KMS-11 (cell line): ENCODE measurements around the gene RPA4.

ENCODE experiments used
- H2AFZ ChIP-seq: fragments of 200-600 bp; sonication (generic); 2 replicates; pipeline ENCODE4 v1.6.1; 2016; ENCODE audit warnings: antibody characterized with exemption, mixed run types, low read depth
- H3K27ac ChIP-seq: fragments of 200-600 bp; sonication (generic); 2 replicates; pipeline ENCODE4 v1.6.1; 2016; ENCODE audit warnings: mild to moderate bottlenecking, mixed run types
- H3K27me3 ChIP-seq: fragments of 200-600 bp; sonication (generic); 2 replicates; pipeline ENCODE4 v1.6.1; 2017; ENCODE audit warnings: mild to moderate bottlenecking, low read depth, mixed run types, moderate library complexity; ENCODE audit not compliant: insufficient read depth
- H3K36me3 ChIP-seq: fragments of 200-600 bp; sonication (generic); 2 replicates; pipeline ENCODE4 v1.6.1; 2017; ENCODE audit warnings: mild to moderate bottlenecking, mixed run types; ENCODE audit not compliant: insufficient read depth
- H3K4me1 ChIP-seq: fragments of 200-600 bp; sonication (generic); 2 replicates; pipeline ENCODE4 v1.6.1; 2016; ENCODE audit warnings: mild to moderate bottlenecking, low read depth, mixed run types; ENCODE audit not compliant: poor library complexity, severe bottlenecking
- H3K4me2 ChIP-seq: fragments of 200-600 bp; sonication (generic); 2 replicates; pipeline ENCODE4 v1.7.0; 2016; ENCODE audit warnings: mild to moderate bottlenecking, mixed run types
- H3K4me3 ChIP-seq: fragments of 200-600 bp; sonication (generic); IDR thresholded peaks from 2 replicates; pipeline ENCODE4 v1.6.1; 2017; ENCODE audit warnings: low read depth, low read length, mixed read lengths; ENCODE audit not compliant: insufficient read depth
- H3K79me2 ChIP-seq: fragments of 200-600 bp; sonication (generic); 2 replicates; pipeline ENCODE4 v1.6.1; 2016; ENCODE audit warnings: low read depth, mixed run types; ENCODE audit not compliant: insufficient read depth
- H3K9ac ChIP-seq: fragments of 200-600 bp; sonication (generic); 2 replicates; pipeline ENCODE4 v1.6.1; 2016; ENCODE audit warnings: mild to moderate bottlenecking, mixed run types
- H4K20me1 ChIP-seq: fragments of 200-600 bp; sonication (generic); 2 replicates; pipeline ENCODE4 v1.6.1; 2016; ENCODE audit warnings: mild to moderate bottlenecking, mixed run types; ENCODE audit not compliant: insufficient read depth
- TF ChIP-seq, protein P1 (sequence below): fragments of 200-600 bp; sonication (generic); conservative IDR thresholded peaks from 2 replicates; pipeline ENCODE4 v1.6.1; 2017; ENCODE audit warnings: low read depth, mild to moderate bottlenecking, antibody characterized with exemption, low read length, moderate library complexity, mixed read lengths

The RPA4 gene, protein sequence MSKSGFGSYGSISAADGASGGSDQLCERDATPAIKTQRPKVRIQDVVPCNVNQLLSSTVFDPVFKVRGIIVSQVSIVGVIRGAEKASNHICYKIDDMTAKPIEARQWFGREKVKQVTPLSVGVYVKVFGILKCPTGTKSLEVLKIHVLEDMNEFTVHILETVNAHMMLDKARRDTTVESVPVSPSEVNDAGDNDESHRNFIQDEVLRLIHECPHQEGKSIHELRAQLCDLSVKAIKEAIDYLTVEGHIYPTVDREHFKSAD

DNA sequence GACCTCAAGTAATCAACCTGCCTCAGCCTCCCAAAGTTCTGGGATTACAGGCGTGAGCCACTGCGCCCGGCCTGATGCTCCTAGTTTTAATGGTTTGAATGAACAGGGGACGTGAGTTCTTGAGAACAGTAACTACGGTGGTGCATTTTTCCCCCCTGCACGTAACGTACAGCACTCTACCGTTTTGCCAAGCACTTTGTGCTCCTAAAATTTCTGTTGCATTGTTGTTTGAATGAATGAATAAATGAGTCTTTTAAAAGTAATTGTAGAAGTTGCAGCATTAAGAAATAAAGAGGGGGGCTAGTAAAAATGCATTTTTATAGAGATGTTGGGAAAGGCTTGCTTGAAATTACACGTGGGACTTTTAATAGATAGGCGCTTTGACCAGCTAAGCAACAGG is at the start of gene RPA4:
Gene RPA4 (plus strand): TSS at position 301 of the 400 bp plus-strand sequence. CDS start 403 bp downstream, outside the sequence.
- Histone ChIP-seq H3K36me3 (no peaks in the 10 kb centered on the region), H3K9ac (no peak within 1 kb of the TSS), H4K20me1 (no peaks in the 10 kb centered on the region), H3K79me2 (no peaks in the 10 kb centered on the region), H2AFZ (no peak within 1 kb of the TSS), H3K4me3 (no peak within 1 kb of the TSS), H3K27ac (no peak within 1 kb of the TSS), H3K4me1 (no peaks in the 10 kb centered on the region), H3K4me2 (no peak within 1 kb of the TSS), H3K27me3 (no peaks in the 10 kb centered on the region)
- TF ChIP-seq, protein P1, sequence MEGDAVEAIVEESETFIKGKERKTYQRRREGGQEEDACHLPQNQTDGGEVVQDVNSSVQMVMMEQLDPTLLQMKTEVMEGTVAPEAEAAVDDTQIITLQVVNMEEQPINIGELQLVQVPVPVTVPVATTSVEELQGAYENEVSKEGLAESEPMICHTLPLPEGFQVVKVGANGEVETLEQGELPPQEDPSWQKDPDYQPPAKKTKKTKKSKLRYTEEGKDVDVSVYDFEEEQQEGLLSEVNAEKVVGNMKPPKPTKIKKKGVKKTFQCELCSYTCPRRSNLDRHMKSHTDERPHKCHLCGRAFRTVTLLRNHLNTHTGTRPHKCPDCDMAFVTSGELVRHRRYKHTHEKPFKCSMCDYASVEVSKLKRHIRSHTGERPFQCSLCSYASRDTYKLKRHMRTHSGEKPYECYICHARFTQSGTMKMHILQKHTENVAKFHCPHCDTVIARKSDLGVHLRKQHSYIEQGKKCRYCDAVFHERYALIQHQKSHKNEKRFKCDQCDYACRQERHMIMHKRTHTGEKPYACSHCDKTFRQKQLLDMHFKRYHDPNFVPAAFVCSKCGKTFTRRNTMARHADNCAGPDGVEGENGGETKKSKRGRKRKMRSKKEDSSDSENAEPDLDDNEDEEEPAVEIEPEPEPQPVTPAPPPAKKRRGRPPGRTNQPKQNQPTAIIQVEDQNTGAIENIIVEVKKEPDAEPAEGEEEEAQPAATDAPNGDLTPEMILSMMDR, result no peak

GRCh38 chrX:96834137-96834536 is 49.6 kb upstream of the RPA4 start:
- Histone ChIP-seq H2AFZ (no peak overlapping the region), H3K4me2 (no peak overlapping the region), H3K4me1 (no peaks in the 10 kb centered on the region), H4K20me1 (no peaks in the 10 kb centered on the region), H3K27me3 (no peaks in the 10 kb centered on the region), H3K36me3 (no peaks in the 10 kb centered on the region), H3K9ac (no peak overlapping the region), H3K4me3 (no peak overlapping the region), H3K27ac (no peak overlapping the region), H3K79me2 (no peaks in the 10 kb centered on the region)
- TF ChIP-seq, protein P1, result no peak

DNA sequence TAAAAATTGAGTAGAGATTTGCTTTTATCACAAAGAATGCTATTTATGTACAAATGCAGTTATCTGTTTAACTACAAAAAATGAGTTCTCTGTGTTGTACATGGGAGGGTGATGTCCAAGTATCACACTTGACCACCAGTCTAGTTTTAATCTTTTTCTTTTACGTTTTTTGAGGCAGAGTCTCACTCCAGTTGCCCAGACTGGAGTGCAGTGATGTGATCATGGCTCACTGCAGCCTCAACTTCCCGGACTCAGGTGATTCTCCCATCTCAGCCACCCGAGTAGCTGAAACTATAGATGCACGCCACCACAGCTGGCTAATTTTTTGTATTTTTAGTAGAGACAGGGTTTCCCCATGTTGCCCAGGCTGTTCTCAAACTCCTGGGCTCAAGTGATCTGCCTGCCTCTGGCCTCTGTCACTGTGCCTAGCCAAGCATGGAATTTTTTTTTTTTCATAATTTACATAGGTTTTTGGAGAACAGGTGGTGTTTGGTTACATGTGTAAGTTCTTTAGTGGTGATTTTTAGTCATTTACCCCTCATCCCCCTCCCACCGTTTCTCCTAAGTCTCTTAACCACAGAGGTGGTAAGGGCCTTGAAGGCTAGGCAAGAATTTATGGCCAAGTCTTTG is 47.9 kb upstream of the RPA4 start:
- Histone ChIP-seq H3K79me2 (no peaks in the 10 kb centered on the region), H2AFZ (no peak overlapping the region), H3K4me3 (no peak overlapping the region), H3K9ac (no peak overlapping the region), H4K20me1 (no peaks in the 10 kb centered on the region), H3K36me3 (no peaks in the 10 kb centered on the region), H3K27me3 (no peaks in the 10 kb centered on the region), H3K4me2 (no peak overlapping the region), H3K27ac (no peak overlapping the region), H3K4me1 (no peaks in the 10 kb centered on the region)
- TF ChIP-seq, protein P1, result no peak

DNA sequence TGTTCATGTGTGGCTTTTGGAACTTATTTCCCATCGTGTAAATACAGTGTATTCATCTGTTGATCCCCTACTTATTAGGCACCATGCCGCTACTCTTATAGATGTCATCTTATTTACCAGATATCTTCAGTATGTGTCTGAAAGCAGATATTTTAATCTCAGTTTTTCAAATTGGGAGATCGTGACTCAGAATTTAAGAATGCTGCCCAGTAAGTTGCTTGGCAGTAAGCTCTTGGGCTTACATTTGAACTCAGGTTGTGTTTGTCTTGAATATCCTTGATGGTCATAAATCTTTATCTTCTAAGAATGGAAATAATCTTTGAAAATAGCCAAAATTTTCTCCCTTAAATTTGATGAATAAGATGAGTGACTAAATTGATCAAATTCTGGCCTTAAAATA is 45.9 kb upstream of the RPA4 start:
- Histone ChIP-seq H3K27me3 (no peaks in the 10 kb centered on the region), H3K9ac (no peak overlapping the region), H2AFZ (no peak overlapping the region), H4K20me1 (no peaks in the 10 kb centered on the region), H3K4me1 (no peaks in the 10 kb centered on the region), H3K4me3 (no peak overlapping the region), H3K79me2 (no peaks in the 10 kb centered on the region), H3K36me3 (no peaks in the 10 kb centered on the region), H3K27ac (no peak overlapping the region), H3K4me2 (no peak overlapping the region)
- TF ChIP-seq, protein P1, result no peak
